Adrenal gland (tissue), 5 donors: ENCODE results near the gene SMAD3.

Source experiments
- POLR2A ChIP-seq, 2 donors: fragments of 450-650 bp; IDR thresholded peaks; one replicate each; pipeline ENCODE4 v1.6.1; 2017; ENCODE audit warnings: antibody characterized with exemption in 2 of 2, mild to moderate bottlenecking in 2 of 2, moderate library complexity in 1 of 2
- TF ChIP-seq, protein P1 (sequence below), 6 experiments: fragments of 450-650 bp in 4 of 6; fragments of 200-600 bp in 2 of 6; sonication (generic) in 1 of 6; IDR thresholded peaks; 1 replicate in 5 of 6; 2 replicates in 1 of 6; pipeline versions ENCODE4 v1.5.1 to v1.8.0; 2016 to 2021; ENCODE audit warnings: antibody characterized with exemption in 6 of 6, mild to moderate bottlenecking in 2 of 6, moderate library complexity in 1 of 6
- donor health status: DM: no; HTN: no; CAD: no.

DNA sequence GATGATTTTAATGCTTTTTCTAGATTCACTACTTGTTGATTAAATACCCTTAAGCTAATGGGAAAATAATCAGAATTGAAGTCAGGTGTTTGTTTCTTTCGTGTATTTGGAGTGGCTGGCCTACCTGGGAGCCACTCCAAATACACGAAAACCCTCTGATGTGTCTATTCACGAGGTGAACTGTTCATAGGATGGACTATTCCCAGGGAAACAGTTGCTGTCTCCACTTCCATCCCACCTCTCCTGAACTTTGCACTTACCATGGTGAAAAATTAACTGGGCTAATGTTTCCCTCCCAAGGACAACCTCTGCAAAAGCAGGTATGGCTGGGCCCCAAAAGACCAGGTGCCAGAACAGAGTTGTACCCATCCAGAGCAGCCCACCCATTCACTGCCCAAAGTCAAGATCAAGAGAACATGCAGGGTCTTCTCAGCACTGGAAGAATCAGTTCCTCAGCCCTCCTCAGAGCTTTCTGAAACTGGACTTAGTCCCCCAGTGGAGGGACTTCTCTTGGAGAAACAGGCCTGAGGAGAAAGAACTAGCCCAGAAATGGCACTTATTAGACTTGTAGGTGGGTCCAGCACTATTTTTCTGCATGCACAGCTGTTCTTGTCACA, 2.9 kb upstream of the SMAD3 start:
- no peak for TF ChIP-seq POLR2A (IDR thresholded peaks at IDR 0.05)
- TF ChIP-seq, protein P1, sequence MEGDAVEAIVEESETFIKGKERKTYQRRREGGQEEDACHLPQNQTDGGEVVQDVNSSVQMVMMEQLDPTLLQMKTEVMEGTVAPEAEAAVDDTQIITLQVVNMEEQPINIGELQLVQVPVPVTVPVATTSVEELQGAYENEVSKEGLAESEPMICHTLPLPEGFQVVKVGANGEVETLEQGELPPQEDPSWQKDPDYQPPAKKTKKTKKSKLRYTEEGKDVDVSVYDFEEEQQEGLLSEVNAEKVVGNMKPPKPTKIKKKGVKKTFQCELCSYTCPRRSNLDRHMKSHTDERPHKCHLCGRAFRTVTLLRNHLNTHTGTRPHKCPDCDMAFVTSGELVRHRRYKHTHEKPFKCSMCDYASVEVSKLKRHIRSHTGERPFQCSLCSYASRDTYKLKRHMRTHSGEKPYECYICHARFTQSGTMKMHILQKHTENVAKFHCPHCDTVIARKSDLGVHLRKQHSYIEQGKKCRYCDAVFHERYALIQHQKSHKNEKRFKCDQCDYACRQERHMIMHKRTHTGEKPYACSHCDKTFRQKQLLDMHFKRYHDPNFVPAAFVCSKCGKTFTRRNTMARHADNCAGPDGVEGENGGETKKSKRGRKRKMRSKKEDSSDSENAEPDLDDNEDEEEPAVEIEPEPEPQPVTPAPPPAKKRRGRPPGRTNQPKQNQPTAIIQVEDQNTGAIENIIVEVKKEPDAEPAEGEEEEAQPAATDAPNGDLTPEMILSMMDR (IDR thresholded peaks at IDR 0.05): no peak
